GM23338 (cell line): ENCODE results near the gene RAB8B. TPM values are rescaled to one million over a fixed set of nuclear protein-coding genes. Genes with fewer than 3 reads are reported as not detected.

Experiments used
- ATAC-seq: fragments of 200-7000 bp; cut with Tn5 transposase; 3 replicates; pipeline ENCODE4 v1.9.1; 2020
- DNase-seq: peaks from one replicate; pipeline ENCODE4 v3.0.0-alpha.2; 2015; ENCODE audit warnings: low spot score
- H2AFZ ChIP-seq: fragments of 200-600 bp; sonication (generic); 2 replicates; pipeline ENCODE4 v1.8.0; 2016; ENCODE audit warnings: antibody characterized with exemption, mild to moderate bottlenecking, moderate library complexity
- H3F3A ChIP-seq: fragments of 200-600 bp; sonication (generic); replicated peaks from 2 replicates; pipeline ENCODE4 v1.8.0; 2017; ENCODE audit warnings: antibody characterized with exemption, mixed run types, low read depth
- H3K27ac ChIP-seq: fragments of 200-600 bp; sonication (generic); 2 replicates; pipeline ENCODE4 v1.6.1; 2016; ENCODE audit warnings: low read depth
- H3K27me3 ChIP-seq: fragments of 200-600 bp; sonication (generic); 2 replicates; pipeline ENCODE4 v1.8.0; 2016; ENCODE audit warnings: mild to moderate bottlenecking, mixed run types, moderate library complexity; ENCODE audit not compliant: insufficient read depth
- H3K36me3 ChIP-seq: fragments of 200-600 bp; sonication (generic); 2 replicates; pipeline ENCODE4 v1.8.0; 2016; ENCODE audit warnings: mild to moderate bottlenecking; ENCODE audit not compliant: insufficient read depth
- H3K4me1 ChIP-seq: fragments of 200-600 bp; sonication (generic); 2 replicates; pipeline ENCODE4 v1.8.0; 2016; ENCODE audit warnings: mild to moderate bottlenecking, moderate library complexity; ENCODE audit not compliant: insufficient read depth
- H3K4me2 ChIP-seq: fragments of 200-600 bp; sonication (generic); 2 replicates; pipeline ENCODE4 v1.7.1; 2017; ENCODE audit warnings: mixed run types
- H3K4me3 ChIP-seq: fragments of 200-600 bp; sonication (generic); 2 replicates; pipeline ENCODE4 v1.6.1; 2016; ENCODE audit warnings: mixed run types
- H3K79me2 ChIP-seq: fragments of 200-600 bp; sonication (generic); replicated peaks from 2 replicates; pipeline ENCODE4 v1.8.0; 2017; ENCODE audit warnings: mild to moderate bottlenecking; ENCODE audit not compliant: insufficient read depth
- H3K9me2 ChIP-seq: fragments of 200-600 bp; sonication (generic); 2 replicates; pipeline ENCODE4 v1.8.0; 2017; ENCODE audit not compliant: insufficient read depth
- H4K20me1 ChIP-seq: fragments of 200-600 bp; sonication (generic); replicated peaks from 2 replicates; pipeline ENCODE4 v1.8.0; 2017; ENCODE audit warnings: mild to moderate bottlenecking; ENCODE audit not compliant: insufficient read depth
- H3K27ac Mint-ChIP-seq: 2 replicates; pipeline ENCODE4 v1.8.0; 2020; ENCODE audit warnings: inconsistent platforms, mild to moderate bottlenecking, moderate library complexity, mixed read lengths
- H3K27me3 Mint-ChIP-seq: 3 replicates; pipeline ENCODE4 v1.8.0; 2022; ENCODE audit warnings: low read depth, mild to moderate bottlenecking, moderate library complexity, mixed read lengths, inconsistent platforms; ENCODE audit not compliant: insufficient read depth, poor library complexity
- H3K36me3 Mint-ChIP-seq: 3 replicates; pipeline ENCODE4 v1.8.0; 2021; ENCODE audit warnings: low read depth, mild to moderate bottlenecking, inconsistent platforms, moderate library complexity, mixed read lengths
- H3K4me1 Mint-ChIP-seq: 3 replicates; pipeline ENCODE4 v1.8.0; 2020; ENCODE audit warnings: mild to moderate bottlenecking, inconsistent platforms, mixed read lengths
- H3K4me3 Mint-ChIP-seq: 3 replicates; pipeline ENCODE4 v1.8.0; 2021; ENCODE audit warnings: moderate library complexity, mild to moderate bottlenecking, inconsistent platforms, mixed read lengths
- H3K9me3 Mint-ChIP-seq: 3 replicates; pipeline ENCODE4 v1.8.0; 2020; ENCODE audit warnings: moderate library complexity, mild to moderate bottlenecking, inconsistent platforms, mixed read lengths
- CREB1 ChIP-seq: fragments of 250-450 bp; sonication (Bioruptor Pico); IDR thresholded peaks from 2 replicates; pipeline ENCODE4 v1.5.0; 2020; ENCODE audit warnings: low read depth, mild to moderate bottlenecking, moderate library complexity
- ETS1 ChIP-seq: IDR thresholded peaks from 2 replicates; pipeline ENCODE4 v1.6.1; 2016; ENCODE audit warnings: antibody characterized with exemption
- POLR2AphosphoS5 ChIP-seq: IDR thresholded peaks from 2 replicates; pipeline ENCODE4 v1.6.1; 2016; ENCODE audit warnings: antibody characterized with exemption, low read depth
- REST ChIP-seq: IDR thresholded peaks from one replicate; pipeline ENCODE4 v1.6.1; 2018; ENCODE audit warnings: antibody characterized with exemption; ENCODE audit not compliant: unreplicated experiment
- STAT1 ChIP-seq: IDR thresholded peaks from one replicate; pipeline ENCODE4 v1.6.1; 2016; ENCODE audit warnings: antibody characterized with exemption; ENCODE audit not compliant: unreplicated experiment
- polyA plus RNA-seq: library from polyadenylated mRNA; unstranded; fragments of >200 nt; fragmentation: Nextera tagmentation; extraction: Ambion mirVana; gene quantifications from 2 replicates; pipeline ENCODE4 v1.2.1, GENCODE V29; 2016
- total RNA-seq: library from RNA; depleted of rRNA; stranded (reverse); fragments of >200 nt; shearing (Covaris generic); gene quantifications from 2 replicates; pipeline ENCODE4 v1.2.3, GENCODE V29; 2014
- TF ChIP-seq, protein P1 (sequence below): fragments of 250-450 bp; sonication (Bioruptor Pico); IDR thresholded peaks from 2 replicates; pipeline ENCODE4 v1.5.0; 2020; ENCODE audit warnings: mild to moderate bottlenecking, moderate library complexity
- TF ChIP-seq, protein P2 (sequence below), 2 experiments: fragments of 200-600 bp in 1 of 2; sonication (generic) in 1 of 2; conservative IDR thresholded peaks; 2 replicates each; pipeline versions ENCODE4 v1.5.1 to v1.6.1; 2016 to 2017; ENCODE audit warnings: antibody characterized with exemption in 2 of 2, low read depth in 2 of 2, mild to moderate bottlenecking in 2 of 2, moderate library complexity in 1 of 2

RAB8B gene
- total and polyA plus RNA-seq, 2 experiments from 2014 or later: 23.2 to 41.7 TPM

- Histone ChIP-seq H3K79me2 (peaks cover 16% of the 10 kb centered on the region), H3F3A (peaks cover 3% of the 10 kb centered on the region; the same call in 1 of the 2 replicates), H3K27ac (no peak overlapping the region), H2AFZ (no peak overlapping the region), H4K20me1 (no peaks in the 10 kb centered on the region), H3K4me2 (no peak overlapping the region), H3K27me3 (no peaks in the 10 kb centered on the region), H3K9me2 (0 out of 2 replicates have a peak, but pooled peaks cover 2% of the 10 kb centered on the region), H3K36me3 (no peaks in the 10 kb centered on the region), H3K4me1 (0 out of 2 replicates have a peak, but pooled peaks cover under 1% of the 10 kb centered on the region), H3K4me3 (no peak overlapping the region)
- ATAC-seq: no peak
- TF ChIP-seq CREB1 (CRISPR knock-in tag) (no peak), STAT1 (no peak), POLR2AphosphoS5 (no peak), REST (no peak), ETS1 (no peak)
- TF ChIP-seq, protein P1, sequence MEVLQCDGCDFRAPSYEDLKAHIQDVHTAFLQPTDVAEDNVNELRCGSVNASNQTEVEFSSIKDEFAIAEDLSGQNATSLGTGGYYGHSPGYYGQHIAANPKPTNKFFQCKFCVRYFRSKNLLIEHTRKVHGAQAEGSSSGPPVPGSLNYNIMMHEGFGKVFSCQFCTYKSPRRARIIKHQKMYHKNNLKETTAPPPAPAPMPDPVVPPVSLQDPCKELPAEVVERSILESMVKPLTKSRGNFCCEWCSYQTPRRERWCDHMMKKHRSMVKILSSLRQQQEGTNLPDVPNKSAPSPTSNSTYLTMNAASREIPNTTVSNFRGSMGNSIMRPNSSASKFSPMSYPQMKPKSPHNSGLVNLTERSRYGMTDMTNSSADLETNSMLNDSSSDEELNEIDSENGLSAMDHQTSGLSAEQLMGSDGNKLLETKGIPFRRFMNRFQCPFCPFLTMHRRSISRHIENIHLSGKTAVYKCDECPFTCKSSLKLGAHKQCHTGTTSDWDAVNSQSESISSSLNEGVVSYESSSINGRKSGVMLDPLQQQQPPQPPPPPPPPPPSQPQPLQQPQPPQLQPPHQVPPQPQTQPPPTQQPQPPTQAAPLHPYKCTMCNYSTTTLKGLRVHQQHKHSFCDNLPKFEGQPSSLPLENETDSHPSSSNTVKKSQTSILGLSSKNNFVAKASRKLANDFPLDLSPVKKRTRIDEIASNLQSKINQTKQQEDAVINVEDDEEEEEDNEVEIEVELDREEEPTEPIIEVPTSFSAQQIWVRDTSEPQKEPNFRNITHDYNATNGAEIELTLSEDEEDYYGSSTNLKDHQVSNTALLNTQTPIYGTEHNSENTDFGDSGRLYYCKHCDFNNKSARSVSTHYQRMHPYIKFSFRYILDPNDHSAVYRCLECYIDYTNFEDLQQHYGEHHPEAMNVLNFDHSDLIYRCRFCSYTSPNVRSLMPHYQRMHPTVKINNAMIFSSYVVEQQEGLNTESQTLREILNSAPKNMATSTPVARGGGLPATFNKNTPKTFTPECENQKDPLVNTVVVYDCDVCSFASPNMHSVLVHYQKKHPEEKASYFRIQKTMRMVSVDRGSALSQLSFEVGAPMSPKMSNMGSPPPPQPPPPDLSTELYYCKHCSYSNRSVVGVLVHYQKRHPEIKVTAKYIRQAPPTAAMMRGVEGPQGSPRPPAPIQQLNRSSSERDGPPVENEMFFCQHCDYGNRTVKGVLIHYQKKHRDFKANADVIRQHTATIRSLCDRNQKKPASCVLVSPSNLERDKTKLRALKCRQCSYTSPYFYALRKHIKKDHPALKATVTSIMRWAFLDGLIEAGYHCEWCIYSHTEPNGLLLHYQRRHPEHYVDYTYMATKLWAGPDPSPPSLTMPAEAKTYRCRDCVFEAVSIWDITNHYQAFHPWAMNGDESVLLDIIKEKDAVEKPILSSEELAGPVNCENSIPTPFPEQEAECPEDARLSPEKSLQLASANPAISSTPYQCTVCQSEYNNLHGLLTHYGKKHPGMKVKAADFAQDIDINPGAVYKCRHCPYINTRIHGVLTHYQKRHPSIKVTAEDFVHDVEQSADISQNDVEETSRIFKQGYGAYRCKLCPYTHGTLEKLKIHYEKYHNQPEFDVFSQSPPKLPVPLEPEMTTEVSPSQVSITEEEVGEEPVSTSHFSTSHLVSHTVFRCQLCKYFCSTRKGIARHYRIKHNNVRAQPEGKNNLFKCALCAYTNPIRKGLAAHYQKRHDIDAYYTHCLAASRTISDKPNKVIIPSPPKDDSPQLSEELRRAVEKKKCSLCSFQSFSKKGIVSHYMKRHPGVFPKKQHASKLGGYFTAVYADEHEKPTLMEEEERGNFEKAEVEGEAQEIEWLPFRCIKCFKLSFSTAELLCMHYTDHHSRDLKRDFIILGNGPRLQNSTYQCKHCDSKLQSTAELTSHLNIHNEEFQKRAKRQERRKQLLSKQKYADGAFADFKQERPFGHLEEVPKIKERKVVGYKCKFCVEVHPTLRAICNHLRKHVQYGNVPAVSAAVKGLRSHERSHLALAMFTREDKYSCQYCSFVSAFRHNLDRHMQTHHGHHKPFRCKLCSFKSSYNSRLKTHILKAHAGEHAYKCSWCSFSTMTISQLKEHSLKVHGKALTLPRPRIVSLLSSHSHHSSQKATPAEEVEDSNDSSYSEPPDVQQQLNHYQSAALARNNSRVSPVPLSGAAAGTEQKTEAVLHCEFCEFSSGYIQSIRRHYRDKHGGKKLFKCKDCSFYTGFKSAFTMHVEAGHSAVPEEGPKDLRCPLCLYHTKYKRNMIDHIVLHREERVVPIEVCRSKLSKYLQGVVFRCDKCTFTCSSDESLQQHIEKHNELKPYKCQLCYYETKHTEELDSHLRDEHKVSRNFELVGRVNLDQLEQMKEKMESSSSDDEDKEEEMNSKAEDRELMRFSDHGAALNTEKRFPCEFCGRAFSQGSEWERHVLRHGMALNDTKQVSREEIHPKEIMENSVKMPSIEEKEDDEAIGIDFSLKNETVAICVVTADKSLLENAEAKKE: no peak
- TF ChIP-seq, protein P2, sequence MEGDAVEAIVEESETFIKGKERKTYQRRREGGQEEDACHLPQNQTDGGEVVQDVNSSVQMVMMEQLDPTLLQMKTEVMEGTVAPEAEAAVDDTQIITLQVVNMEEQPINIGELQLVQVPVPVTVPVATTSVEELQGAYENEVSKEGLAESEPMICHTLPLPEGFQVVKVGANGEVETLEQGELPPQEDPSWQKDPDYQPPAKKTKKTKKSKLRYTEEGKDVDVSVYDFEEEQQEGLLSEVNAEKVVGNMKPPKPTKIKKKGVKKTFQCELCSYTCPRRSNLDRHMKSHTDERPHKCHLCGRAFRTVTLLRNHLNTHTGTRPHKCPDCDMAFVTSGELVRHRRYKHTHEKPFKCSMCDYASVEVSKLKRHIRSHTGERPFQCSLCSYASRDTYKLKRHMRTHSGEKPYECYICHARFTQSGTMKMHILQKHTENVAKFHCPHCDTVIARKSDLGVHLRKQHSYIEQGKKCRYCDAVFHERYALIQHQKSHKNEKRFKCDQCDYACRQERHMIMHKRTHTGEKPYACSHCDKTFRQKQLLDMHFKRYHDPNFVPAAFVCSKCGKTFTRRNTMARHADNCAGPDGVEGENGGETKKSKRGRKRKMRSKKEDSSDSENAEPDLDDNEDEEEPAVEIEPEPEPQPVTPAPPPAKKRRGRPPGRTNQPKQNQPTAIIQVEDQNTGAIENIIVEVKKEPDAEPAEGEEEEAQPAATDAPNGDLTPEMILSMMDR (conservative IDR thresholded peaks at IDR 0.05; ENCODE audit: low read depth in 2 of 2): no peak
- Mint-ChIP-seq H3K27me3 (peaks cover 2% of the 10 kb centered on the region), H3K4me3 (no peak overlapping the region), H3K27ac (no peak overlapping the region), H3K36me3 (peaks cover under 1% of the 10 kb centered on the region; the same call in 1 of the 3 replicates), H3K4me1 (peaks cover 9% of the 10 kb centered on the region), H3K9me3 (no peaks in the 10 kb centered on the region)
- no peak for DNase-seq
These were observed 28.8 kb upstream of the RAB8B start for GRCh38 chr15:63160638-63161037.
